Stomach (tissue), 4 donors: ENCODE measurements around the gene MAD2L1BP.

Experiments used
- POLR2A ChIP-seq, 4 donors: fragments of 450-650 bp; IDR thresholded peaks; one replicate each; pipeline ENCODE4 v1.6.1; 2016; ENCODE audit warnings: antibody characterized with exemption in 4 of 4, control low read depth in 2 of 4, mild to moderate bottlenecking in 1 of 4, moderate library complexity in 1 of 4
- POLR2AphosphoS5 ChIP-seq, 3 donors: sonication (generic); formaldehyde crosslinking; IDR thresholded peaks; one replicate each; pipeline ENCODE4 v1.6.1; 2016; ENCODE audit warnings: antibody characterized with exemption in 3 of 3
- TF ChIP-seq, protein P1 (sequence below), 7 experiments: fragments of 450-650 bp in 4 of 7; fragments of 200-600 bp in 3 of 7; sonication (generic) in 3 of 7; IDR thresholded peaks; one replicate each; pipeline ENCODE4 v1.5.1; 2016 to 2019; ENCODE audit warnings: antibody characterized with exemption in 7 of 7, control low read depth in 2 of 7, mild to moderate bottlenecking in 1 of 7

DNA sequence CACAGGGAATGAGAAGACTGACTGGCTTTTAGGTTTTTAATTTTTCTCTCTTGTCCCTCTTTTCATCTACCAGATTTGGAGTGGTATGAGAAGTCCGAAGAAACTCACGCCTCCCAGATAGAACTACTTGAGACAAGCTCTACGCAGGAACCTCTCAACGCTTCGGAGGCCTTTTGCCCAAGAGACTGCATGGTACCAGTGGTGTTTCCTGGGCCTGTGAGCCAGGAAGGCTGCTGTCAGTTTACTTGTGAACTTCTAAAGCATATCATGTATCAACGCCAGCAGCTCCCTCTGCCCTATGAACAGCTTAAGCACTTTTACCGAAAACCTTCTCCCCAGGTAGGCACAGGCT, 644 bp downstream of the MAD2L1BP start:
- TF ChIP-seq, protein P1, sequence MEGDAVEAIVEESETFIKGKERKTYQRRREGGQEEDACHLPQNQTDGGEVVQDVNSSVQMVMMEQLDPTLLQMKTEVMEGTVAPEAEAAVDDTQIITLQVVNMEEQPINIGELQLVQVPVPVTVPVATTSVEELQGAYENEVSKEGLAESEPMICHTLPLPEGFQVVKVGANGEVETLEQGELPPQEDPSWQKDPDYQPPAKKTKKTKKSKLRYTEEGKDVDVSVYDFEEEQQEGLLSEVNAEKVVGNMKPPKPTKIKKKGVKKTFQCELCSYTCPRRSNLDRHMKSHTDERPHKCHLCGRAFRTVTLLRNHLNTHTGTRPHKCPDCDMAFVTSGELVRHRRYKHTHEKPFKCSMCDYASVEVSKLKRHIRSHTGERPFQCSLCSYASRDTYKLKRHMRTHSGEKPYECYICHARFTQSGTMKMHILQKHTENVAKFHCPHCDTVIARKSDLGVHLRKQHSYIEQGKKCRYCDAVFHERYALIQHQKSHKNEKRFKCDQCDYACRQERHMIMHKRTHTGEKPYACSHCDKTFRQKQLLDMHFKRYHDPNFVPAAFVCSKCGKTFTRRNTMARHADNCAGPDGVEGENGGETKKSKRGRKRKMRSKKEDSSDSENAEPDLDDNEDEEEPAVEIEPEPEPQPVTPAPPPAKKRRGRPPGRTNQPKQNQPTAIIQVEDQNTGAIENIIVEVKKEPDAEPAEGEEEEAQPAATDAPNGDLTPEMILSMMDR (IDR thresholded peaks at IDR 0.05) = no peak
- TF ChIP-seq POLR2AphosphoS5 (IDR thresholded peaks at IDR 0.05) = no peak
- TF ChIP-seq POLR2A (IDR thresholded peaks at IDR 0.05) = no peak
